Measurements from ENCODE around the gene KLHL6.
A peak's percentile ranks its signal among the peaks of the same experiment; 100 is the strongest.
"Not testable (repeated sequence)": the region's sequence is repeated elsewhere in the genome, so short reads cannot be mapped to it uniquely, and the experiment has no call there.

The KLHL6 gene

GRCh38 chr3:183532620-183533411 lies 22.7 kb downstream of the KLHL6 start:
- DNase-seq = peak in 1 of 2 experiments; percentile 48

GRCh38 chr3:183529717-183530116 lies 25.8 kb downstream of the KLHL6 start:
- DNase-seq = no peak
- TF ChIP-seq GATA1 (IDR thresholded peaks at IDR 0.05; ENCODE audit: low read depth, low read length) (no peak), POLR2A (IDR thresholded peaks at IDR 0.05; ENCODE audit: low read length) (no peak)

More at GRCh38 chr3:183532620-183533411, 22.7 kb downstream of the KLHL6 start:
- TF ChIP-seq GATA1 (IDR thresholded peaks at IDR 0.05; ENCODE audit: low read depth, low read length) = no peak
- TF ChIP-seq POLR2A (IDR thresholded peaks at IDR 0.05; ENCODE audit: low read length) = no peak

- no peak for DNase-seq
- TF ChIP-seq POLR2A (IDR thresholded peaks at IDR 0.05; ENCODE audit: low read length) (no peak), GATA1 (IDR thresholded peaks at IDR 0.05; ENCODE audit: low read depth, low read length) (no peak)
These were observed 26.3 kb downstream of the KLHL6 start for GRCh38 chr3:183529185-183529584.

- DNase-seq = not testable (repeated sequence)
These were observed 26.7 kb downstream of the KLHL6 start for GRCh38 chr3:183528758-183529157.

- DNase-seq = no peak
- TF ChIP-seq GATA1 (IDR thresholded peaks at IDR 0.05; ENCODE audit: low read depth, low read length) (no peak), POLR2A (IDR thresholded peaks at IDR 0.05; ENCODE audit: low read length) (no peak)
These were observed 27.8 kb downstream of the KLHL6 start for GRCh38 chr3:183527428-183528379.

- no peak for DNase-seq
These were observed 28.6 kb downstream of the KLHL6 start for GRCh38 chr3:183526838-183527427.

GRCh38 chr3:183524476-183524875 lies 31.0 kb downstream of the KLHL6 start:
- no peak for DNase-seq
- TF ChIP-seq POLR2A (IDR thresholded peaks at IDR 0.05; ENCODE audit: low read length) (no peak), GATA1 (IDR thresholded peaks at IDR 0.05; ENCODE audit: low read depth, low read length) (no peak)

More at GRCh38 chr3:183526838-183527427, 28.6 kb downstream of the KLHL6 start:
- TF ChIP-seq POLR2A (IDR thresholded peaks at IDR 0.05; ENCODE audit: low read length) (no peak), GATA1 (IDR thresholded peaks at IDR 0.05; ENCODE audit: low read depth, low read length) (no peak)

- DNase-seq = not testable (repeated sequence)
These were observed 34.6 kb downstream of the KLHL6 start for GRCh38 chr3:183520741-183521556.

GRCh38 chr3:183520295-183520694 lies 35.2 kb downstream of the KLHL6 start:
- not testable (repeated sequence) for DNase-seq

- no peak for DNase-seq
- TF ChIP-seq POLR2A (IDR thresholded peaks at IDR 0.05; ENCODE audit: low read length) = no peak
- TF ChIP-seq GATA1 (IDR thresholded peaks at IDR 0.05; ENCODE audit: low read depth, low read length) = no peak
These were observed 35.6 kb downstream of the KLHL6 start for GRCh38 chr3:183519891-183520290.

GRCh38 chr3:183518491-183519251 lies 36.8 kb downstream of the KLHL6 start:
- no peak for TF ChIP-seq GATA1 (IDR thresholded peaks at IDR 0.05; ENCODE audit: low read depth, low read length)
- DNase-seq = no peak

GRCh38 chr3:183517607-183518006 lies 37.9 kb downstream of the KLHL6 start:
- TF ChIP-seq GATA1 (IDR thresholded peaks at IDR 0.05; ENCODE audit: low read depth, low read length) (no peak), POLR2A (IDR thresholded peaks at IDR 0.05; ENCODE audit: low read length) (no peak)
- DNase-seq = no peak

Data from erythroblast (primary cell).